Activated CD8-positive, alpha-beta memory T cell treated with anti-CD3 and anti-CD28 coated beads, Interleukin-2, amount 10 ng/mL, durations not matched to agents 7 days and 5 days (primary cell): ENCODE measurements around the gene MRAP2. TPM values are rescaled to one million over a fixed set of nuclear protein-coding genes. Genes with fewer than 3 reads are reported as not detected.
"Not testable (repeated sequence)": the region's sequence is repeated elsewhere in the genome, so short reads cannot be mapped to it uniquely, and the experiment has no call there.

Source experiments
- ATAC-seq: fragments of 150-1000 bp; cut with Tn5 transposase; one replicate; pipeline ENCODE4 v1.10.0; 2021; ENCODE audit warnings: moderate library complexity
- CTCF ChIA-PET: fragments of 350-600 bp; sonication (Branson Sonifier 250); formaldehyde crosslinking; loops from one replicate; lab custom pipeline; 2021; ENCODE audit warnings: antibody characterized with exemption; lab: Charles Lee
- DNase-seq: peaks from one replicate; pipeline ENCODE4 v3.0.0-alpha.2; 2020
- H3K27ac Mint-ChIP-seq: one replicate; pipeline ENCODE4 v1.8.0; 2021; ENCODE audit warnings: mild to moderate bottlenecking, mixed read lengths
- H3K27me3 Mint-ChIP-seq: one replicate; pipeline ENCODE4 v1.8.0; 2021; ENCODE audit warnings: mixed read lengths
- H3K36me3 Mint-ChIP-seq: one replicate; pipeline ENCODE4 v1.8.0; 2021; ENCODE audit warnings: mild to moderate bottlenecking, mixed read lengths
- H3K4me1 Mint-ChIP-seq: one replicate; pipeline ENCODE4 v1.8.0; 2021; ENCODE audit warnings: mixed read lengths
- H3K4me3 Mint-ChIP-seq: one replicate; pipeline ENCODE4 v1.8.0; 2021; ENCODE audit warnings: mild to moderate bottlenecking, moderate library complexity, mixed read lengths
- H3K9me3 Mint-ChIP-seq: one replicate; pipeline ENCODE4 v1.8.0; 2022; ENCODE audit warnings: low read depth, mixed read lengths
- total RNA-seq, 2 experiments: library from RNA; stranded (reverse); gene quantifications; one replicate each; pipeline ENCODE4 v1.2.3, GENCODE V29; 2021

MRAP2 gene
- total RNA-seq, 2 experiments from 2014 or later = not detected

DNA sequence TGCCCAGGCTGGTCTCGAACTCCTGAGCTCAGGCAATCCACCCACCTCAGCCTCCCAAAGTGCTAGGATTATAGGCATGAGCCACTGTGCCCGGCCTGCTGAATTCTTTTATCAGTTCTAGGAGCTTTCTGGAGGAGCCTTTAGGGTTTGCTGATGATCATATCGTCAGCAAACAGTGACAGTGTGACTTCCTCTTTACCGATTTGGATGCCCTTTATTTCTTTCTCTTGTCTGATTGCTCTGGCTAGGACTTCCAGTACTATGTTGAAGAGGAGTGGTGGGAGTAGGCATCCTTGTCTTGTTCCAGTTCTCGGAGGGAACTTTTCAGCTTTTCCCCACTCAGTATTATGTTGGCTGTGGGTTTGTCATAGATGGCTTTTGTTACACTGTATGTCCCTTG, 35.3 kb downstream of the MRAP2 start:
- H3K27ac Mint-ChIP-seq, H3K4me1 Mint-ChIP-seq, H3K9me3 Mint-ChIP-seq, H3K36me3 Mint-ChIP-seq, H3K4me3 Mint-ChIP-seq, H3K27me3 Mint-ChIP-seq, DNase-seq, CTCF ChIA-PET, ATAC-seq: not testable (repeated sequence)

DNA sequence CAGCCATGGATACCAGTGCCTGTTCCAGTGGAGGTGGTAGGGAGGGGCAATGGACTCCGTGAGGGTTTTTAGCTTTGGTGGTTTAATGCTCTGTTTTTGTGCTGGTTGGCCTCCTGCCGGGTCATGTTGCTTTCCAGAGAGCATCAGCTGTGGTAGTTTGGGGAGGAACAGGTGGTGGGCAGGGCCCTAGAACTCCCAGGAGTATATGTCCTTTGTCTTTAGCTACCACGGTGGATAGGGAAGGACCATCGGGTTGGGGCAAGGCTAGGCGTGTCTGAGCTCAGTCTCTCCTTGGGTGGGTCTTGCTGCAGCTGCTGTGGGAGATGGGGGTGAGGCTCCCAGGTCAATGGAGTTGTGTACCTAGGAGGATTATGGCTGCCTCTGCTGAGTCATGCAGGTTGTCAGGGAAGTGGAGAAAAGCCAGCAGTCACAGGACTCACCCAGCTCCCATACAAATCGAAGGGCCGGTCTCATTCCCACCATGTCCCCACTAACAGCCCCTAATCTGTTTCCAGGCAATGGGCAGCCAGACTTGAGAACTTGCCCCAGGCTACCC, 38.9 kb downstream of the MRAP2 start:
- no peaks in the 10 kb centered on the region for H3K36me3 Mint-ChIP-seq
- no peaks in the 10 kb centered on the region for H3K4me1 Mint-ChIP-seq
- peaks cover 2% of the 10 kb centered on the region for H3K27me3 Mint-ChIP-seq
- CTCF ChIA-PET = no interaction called here
- no peak for ATAC-seq
- H3K9me3 Mint-ChIP-seq = no peaks in the 10 kb centered on the region
- no peak for DNase-seq
- no peak overlapping the region for H3K4me3 Mint-ChIP-seq
- H3K27ac Mint-ChIP-seq = no peak overlapping the region

DNA sequence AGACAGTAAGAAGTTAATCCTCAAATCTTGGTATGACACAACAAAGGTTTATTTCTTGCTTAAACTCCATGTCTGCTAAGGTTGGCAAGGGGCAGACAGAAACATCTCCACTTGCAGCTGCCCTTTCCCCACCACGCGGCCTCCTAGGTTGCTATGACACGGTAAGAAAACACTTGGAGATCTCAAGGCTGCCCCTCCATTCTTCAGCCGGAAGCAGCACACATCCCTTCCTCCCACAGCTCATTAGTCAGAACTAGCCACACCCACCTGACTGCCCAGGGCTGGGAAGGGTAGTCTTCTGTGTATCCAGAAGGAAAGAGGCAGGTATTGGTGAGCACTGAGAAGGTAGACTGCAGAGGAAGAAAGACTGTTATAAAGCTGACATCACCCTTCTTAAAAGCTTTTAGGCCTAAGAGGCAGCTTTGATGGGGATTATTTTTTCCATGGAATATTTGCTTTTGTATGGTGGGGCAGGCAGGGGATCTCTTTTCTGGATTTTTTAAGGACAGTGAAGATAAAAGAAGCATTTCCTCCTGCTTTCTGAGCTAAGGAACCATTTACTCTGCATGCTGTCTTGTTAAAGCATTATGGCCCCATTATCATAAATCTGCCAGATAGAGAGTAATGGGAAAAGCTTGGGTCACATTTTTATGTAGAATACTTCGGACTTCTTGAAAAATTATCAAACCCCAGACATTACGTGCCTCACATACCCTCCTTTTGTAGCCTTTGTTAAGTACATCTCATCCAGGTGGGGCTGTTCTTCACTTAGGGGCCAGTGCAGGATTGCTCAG, 41.6 kb downstream of the MRAP2 start:
- Mint-ChIP-seq H3K4me3 (no peak overlapping the region), H3K27ac (no peak overlapping the region), H3K9me3 (no peaks in the 10 kb centered on the region), H3K36me3 (no peaks in the 10 kb centered on the region), H3K27me3 (no peaks in the 10 kb centered on the region), H3K4me1 (no peaks in the 10 kb centered on the region)
- DNase-seq = no peak
- no peak for ATAC-seq
- CTCF ChIA-PET = no interaction called here

DNA sequence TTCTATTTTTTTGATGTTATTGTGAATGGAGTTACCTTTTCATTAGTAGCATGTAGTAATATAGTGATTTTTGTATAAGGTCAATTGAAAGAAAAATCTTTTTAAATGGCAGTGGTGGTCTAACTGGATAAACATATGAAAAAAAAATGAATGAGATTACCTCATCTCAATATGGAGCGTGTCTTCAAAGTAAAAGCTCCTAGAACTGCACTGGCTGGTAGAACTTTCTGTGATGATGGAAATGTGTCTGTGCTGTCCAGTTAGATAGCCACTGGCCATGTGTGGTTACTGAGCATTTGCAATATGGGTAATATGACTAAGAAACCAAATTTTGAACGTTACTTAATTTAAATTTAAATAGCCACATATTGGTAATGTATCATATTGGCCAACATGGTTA, 44.1 kb downstream of the MRAP2 start:
- CTCF ChIA-PET = no interaction called here
- H3K36me3 Mint-ChIP-seq = no peaks in the 10 kb centered on the region
- peaks cover under 1% of the 10 kb centered on the region for H3K27me3 Mint-ChIP-seq
- H3K4me3 Mint-ChIP-seq = no peak overlapping the region
- peaks cover 2% of the 10 kb centered on the region for H3K9me3 Mint-ChIP-seq
- H3K4me1 Mint-ChIP-seq = no peaks in the 10 kb centered on the region
- DNase-seq = no peak
- no peak for ATAC-seq
- no peak overlapping the region for H3K27ac Mint-ChIP-seq

DNA sequence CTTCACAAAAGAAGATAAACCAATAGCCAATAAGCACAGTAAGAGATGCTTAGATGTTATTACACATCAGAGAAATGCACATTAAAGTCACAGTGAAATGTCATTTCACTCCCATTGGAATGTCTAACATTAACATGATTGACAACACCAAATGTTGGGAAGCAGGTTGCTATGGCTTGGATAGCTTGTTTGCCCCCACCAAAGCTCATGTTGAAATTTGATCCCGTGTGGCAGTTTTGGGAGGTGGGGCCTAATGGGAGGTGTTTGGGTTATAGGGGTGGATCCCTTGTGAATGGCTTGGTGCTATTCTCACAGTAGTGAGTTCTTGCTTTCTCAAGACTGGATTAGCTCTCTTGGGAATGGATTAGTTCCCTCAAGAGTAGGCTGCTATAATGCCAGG, 44.8 kb downstream of the MRAP2 start:
- CTCF ChIA-PET = no interaction called here
- ATAC-seq (no peak), DNase-seq (no peak)
- no peaks in the 10 kb centered on the region for H3K4me1 Mint-ChIP-seq
- no peaks in the 10 kb centered on the region for H3K36me3 Mint-ChIP-seq
- peaks cover 2% of the 10 kb centered on the region for H3K9me3 Mint-ChIP-seq
- H3K27ac Mint-ChIP-seq = no peak overlapping the region
- H3K27me3 Mint-ChIP-seq = peaks cover 6% of the 10 kb centered on the region
- no peak overlapping the region for H3K4me3 Mint-ChIP-seq

DNA sequence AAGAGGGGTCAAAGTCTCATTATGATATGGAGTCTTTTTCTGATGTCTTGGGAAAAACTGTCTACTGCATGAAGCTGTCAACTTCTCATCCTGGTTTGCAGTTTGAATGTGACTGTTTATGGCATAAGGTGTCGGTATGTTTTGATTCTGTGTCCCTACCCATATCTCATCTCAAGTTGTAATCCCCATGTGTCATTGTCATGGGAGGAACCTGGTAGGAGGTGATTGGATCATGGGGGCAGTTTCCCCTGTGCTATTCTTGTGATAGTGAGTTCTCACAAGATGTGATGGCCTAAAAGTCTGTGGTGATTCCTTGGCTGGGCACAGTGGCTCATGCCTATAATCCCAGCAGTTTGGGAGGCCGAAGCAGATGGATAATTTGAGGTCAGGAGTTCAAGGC, 47.6 kb downstream of the MRAP2 start:
- H3K27ac Mint-ChIP-seq = no peak overlapping the region
- peaks cover 9% of the 10 kb centered on the region for H3K27me3 Mint-ChIP-seq
- DNase-seq (no peak), ATAC-seq (no peak)
- CTCF ChIA-PET = no interaction called here
- no peak overlapping the region for H3K4me3 Mint-ChIP-seq
- peaks cover 2% of the 10 kb centered on the region for H3K9me3 Mint-ChIP-seq
- no peaks in the 10 kb centered on the region for H3K4me1 Mint-ChIP-seq
- H3K36me3 Mint-ChIP-seq = no peaks in the 10 kb centered on the region

DNA sequence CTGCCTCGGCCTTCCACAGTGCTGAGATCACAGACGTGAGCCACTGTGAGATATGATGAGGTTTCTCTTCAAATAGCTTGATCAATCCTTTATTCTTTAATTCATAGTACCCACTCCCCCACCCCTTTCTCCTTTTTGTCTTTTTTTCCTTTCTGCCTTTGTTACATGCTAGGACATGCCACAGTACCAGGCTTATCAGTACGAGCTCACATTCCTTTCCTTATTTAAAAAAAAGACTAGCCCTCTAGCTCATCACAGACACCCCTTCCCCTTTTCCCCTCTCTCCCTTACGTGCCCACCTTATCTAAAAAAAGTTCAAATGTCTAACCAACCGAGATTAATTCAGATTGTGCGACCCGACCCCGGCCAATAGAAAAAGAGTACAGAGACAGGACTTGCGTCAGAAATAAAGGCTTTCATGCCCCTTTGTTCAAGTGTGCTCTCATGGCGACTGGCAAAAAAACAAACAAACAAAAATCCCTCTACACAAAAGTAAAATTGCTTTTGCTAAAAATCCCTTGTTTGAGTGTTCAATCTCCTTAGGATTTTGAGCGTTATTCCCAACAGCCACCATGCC, 49.2 kb downstream of the MRAP2 start:
- H3K27me3 Mint-ChIP-seq = peaks cover 9% of the 10 kb centered on the region
- ATAC-seq = no peak
- no peaks in the 10 kb centered on the region for H3K4me1 Mint-ChIP-seq
- no peaks in the 10 kb centered on the region for H3K36me3 Mint-ChIP-seq
- H3K9me3 Mint-ChIP-seq = peaks cover 2% of the 10 kb centered on the region
- no peak overlapping the region for H3K4me3 Mint-ChIP-seq
- no peak for DNase-seq
- CTCF ChIA-PET = no interaction called here
- H3K27ac Mint-ChIP-seq = no peak overlapping the region

DNA sequence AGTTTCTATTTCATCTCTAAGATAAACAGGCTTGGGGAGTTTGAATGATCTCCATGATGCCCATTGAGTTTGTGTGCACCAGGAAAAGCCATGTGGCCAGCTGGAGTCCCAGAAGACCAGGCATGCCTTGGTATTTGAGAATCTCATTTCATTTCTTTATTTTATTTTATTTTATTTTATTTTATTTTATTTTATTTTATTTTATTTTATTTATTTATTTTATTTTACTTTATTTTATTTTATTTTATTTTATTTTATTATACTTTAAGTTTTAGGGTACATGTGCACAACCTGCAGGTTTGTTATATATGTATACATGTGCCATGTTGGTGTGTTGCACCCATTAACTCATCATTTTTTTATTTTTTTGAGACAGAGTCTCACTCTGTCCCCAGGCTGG, 51.1 kb downstream of the MRAP2 start:
- H3K36me3 Mint-ChIP-seq, H3K4me3 Mint-ChIP-seq, H3K9me3 Mint-ChIP-seq, H3K4me1 Mint-ChIP-seq, DNase-seq, H3K27ac Mint-ChIP-seq, ATAC-seq, CTCF ChIA-PET, H3K27me3 Mint-ChIP-seq: not testable (repeated sequence)

DNA sequence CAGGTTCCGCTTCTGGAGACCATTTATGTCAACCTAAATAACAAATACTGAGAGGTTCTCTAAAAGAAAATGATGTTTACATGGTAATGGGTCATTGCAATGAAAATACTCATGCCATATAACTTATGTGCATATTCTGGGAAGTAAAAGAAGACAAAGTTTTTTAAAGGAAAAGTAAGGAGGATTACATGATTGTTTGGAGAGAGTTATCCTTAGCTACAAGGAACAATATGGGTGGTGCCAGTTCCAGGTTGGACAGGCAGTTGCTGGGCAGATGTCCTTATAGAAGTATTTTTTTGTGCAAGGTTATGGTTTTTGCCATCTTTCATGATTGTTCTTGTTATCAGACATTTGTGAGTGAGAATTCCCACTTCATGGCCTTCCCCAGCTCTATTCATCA, 52.5 kb downstream of the MRAP2 start:
- ATAC-seq (no peak), DNase-seq (no peak)
- Mint-ChIP-seq H3K9me3 (peaks cover 2% of the 10 kb centered on the region), H3K4me1 (no peaks in the 10 kb centered on the region), H3K27ac (no peak overlapping the region), H3K4me3 (no peak overlapping the region), H3K36me3 (no peaks in the 10 kb centered on the region), H3K27me3 (peaks cover 12% of the 10 kb centered on the region)
- CTCF ChIA-PET = no interaction called here

DNA sequence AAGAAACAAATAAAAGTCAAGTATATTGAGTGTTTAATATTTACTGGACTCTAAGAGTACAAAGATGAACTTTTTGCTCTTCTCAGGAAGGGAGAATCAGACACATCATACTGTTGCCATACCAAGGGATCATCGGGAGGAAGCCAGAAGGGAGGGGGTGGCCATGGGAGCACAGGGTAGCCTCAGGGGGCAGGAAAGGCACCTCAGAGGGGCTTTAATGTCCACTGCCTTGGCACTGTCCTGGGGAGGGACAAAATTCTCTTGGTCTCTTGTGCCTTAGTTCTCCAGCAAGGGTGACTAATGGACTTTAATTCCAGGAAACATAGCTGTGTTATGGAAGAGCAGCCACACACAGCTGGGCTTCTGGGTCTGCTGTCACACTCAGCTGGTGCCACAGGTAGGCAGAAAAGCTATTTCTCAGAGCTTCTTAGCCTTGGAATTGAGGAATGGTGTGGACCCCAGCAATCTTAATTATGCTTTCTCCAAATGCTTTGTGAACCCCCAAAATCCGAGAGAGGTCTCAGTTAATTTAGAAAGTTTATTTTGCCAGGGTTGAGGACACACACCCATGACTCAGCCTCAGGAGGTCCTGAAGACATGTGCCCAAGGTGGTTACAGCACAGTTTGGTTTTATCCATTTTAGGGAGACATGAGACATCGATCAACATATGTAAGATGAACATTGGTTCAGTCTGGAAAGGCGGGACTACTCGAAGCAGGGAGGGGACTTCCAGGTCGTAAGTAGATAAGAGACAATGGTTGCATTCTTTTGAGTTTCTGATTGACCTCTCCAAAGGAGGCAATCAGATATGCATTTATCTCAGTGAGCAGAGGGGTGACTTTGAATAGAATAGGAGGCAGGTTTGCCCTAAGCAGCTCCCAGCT, 53.2 kb downstream of the MRAP2 start:
- no peak overlapping the region for H3K27ac Mint-ChIP-seq
- H3K9me3 Mint-ChIP-seq = peaks cover under 1% of the 10 kb centered on the region
- no peaks in the 10 kb centered on the region for H3K4me1 Mint-ChIP-seq
- CTCF ChIA-PET = no interaction called here
- H3K4me3 Mint-ChIP-seq = no peak overlapping the region
- DNase-seq (no peak), ATAC-seq (no peak)
- no peaks in the 10 kb centered on the region for H3K36me3 Mint-ChIP-seq
- peaks cover 12% of the 10 kb centered on the region for H3K27me3 Mint-ChIP-seq

DNA sequence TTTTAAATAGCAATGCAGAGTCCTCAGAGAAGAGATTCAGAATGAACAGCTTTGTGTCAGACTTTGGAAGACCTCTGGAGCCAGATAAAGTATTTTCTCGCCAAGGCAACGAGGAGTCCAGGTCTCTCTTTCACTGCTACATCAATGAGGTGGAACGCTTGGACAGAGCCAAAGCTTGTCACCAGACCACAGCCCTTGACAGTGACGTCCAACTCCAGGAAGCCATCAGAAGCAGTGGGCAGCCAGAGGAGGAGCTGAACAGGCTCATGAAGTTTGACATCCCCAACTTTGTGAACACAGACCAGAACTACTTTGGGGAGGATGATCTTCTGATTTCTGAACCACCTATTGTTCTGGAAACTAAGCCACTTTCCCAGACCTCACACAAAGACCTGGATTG, 55.5 kb downstream of the MRAP2 start:
- no peaks in the 10 kb centered on the region for H3K36me3 Mint-ChIP-seq
- no peaks in the 10 kb centered on the region for H3K4me1 Mint-ChIP-seq
- CTCF ChIA-PET = no interaction called here
- no peak overlapping the region for H3K4me3 Mint-ChIP-seq
- no peak overlapping the region for H3K27ac Mint-ChIP-seq
- ATAC-seq (no peak), DNase-seq (no peak)
- no peaks in the 10 kb centered on the region for H3K9me3 Mint-ChIP-seq
- peaks cover 12% of the 10 kb centered on the region for H3K27me3 Mint-ChIP-seq

DNA sequence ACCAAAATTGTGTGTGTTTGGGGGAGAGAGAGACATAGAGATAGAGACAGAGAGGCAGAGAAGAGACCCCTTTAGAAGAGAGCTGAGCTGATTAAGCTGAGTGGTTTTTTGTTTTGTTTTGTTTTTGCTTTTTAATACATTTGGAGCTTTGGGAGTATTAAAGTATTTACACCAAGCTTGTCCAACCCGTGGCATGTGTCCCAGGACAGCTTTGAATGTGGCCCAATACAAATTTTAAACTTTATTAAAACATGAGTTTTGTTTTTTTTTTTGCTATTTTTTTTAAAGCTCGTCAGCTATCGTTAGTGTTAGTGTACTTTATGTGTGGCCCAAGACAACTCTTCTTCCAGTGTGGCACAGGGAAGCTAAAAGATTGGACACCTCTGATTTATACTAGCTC, 56.0 kb downstream of the MRAP2 start:
- ATAC-seq = no peak

More for the DNA sequence above, 56.0 kb downstream of the MRAP2 start:
- no peak overlapping the region for H3K27ac Mint-ChIP-seq
- DNase-seq = no peak
- no peak overlapping the region for H3K4me3 Mint-ChIP-seq
- CTCF ChIA-PET = interaction anchor here (1.7 kb wide), 1 partner anchor 133 kb away, joined by 4 read pairs; no protein-coding TSS in a partner anchor
- no peaks in the 10 kb centered on the region for H3K9me3 Mint-ChIP-seq
- peaks cover 9% of the 10 kb centered on the region for H3K27me3 Mint-ChIP-seq
- H3K36me3 Mint-ChIP-seq = no peaks in the 10 kb centered on the region
- no peaks in the 10 kb centered on the region for H3K4me1 Mint-ChIP-seq
